GM12878 (cell line): ENCODE data around the gene CDC123. TPM values are rescaled to one million over a fixed set of nuclear protein-coding genes. Genes with fewer than 3 reads are reported as not detected.

Source experiments
- ATAC-seq: fragments of 200-7000 bp; cut with Tn5 transposase; 3 replicates; pipeline ENCODE4 v1.9.1; 2020; ENCODE audit warnings: mild to moderate bottlenecking, moderate library complexity
- BruUV-seq: library from RNA; stranded (reverse); fragments of 400-500 nt; replicated peaks from 2 replicates; lab custom pipeline; 2021; lab: Mats Ljungman, UMichigan
- CTCF ChIA-PET: fragments of 300-600 bp; sonication (Branson Sonifier 250); formaldehyde crosslinking; extraction: SDS; loops from one replicate; lab custom pipeline; 2021; ENCODE audit warnings: inconsistent platforms; lab: Yijun Ruan, JAX
- POLR2A ChIA-PET: fragments of 350-600 bp; formaldehyde crosslinking; extraction: SDS; loops from one replicate; lab custom pipeline; 2021; ENCODE audit warnings: inconsistent platforms; lab: Charles Lee
- RAD21 ChIA-PET: fragments of 300-600 bp; sonication (Branson Sonifier 250); formaldehyde crosslinking; loops from one replicate; lab custom pipeline; 2023; ENCODE audit warnings: antibody characterized with exemption; ENCODE audit not compliant: unreplicated experiment; lab: Charles Lee
- SMC1A ChIA-PET: fragments of 300-600 bp; sonication (Branson Sonifier 250); formaldehyde crosslinking; loops from one replicate; lab custom pipeline; 2023; ENCODE audit not compliant: unreplicated experiment, uncharacterized antibody; lab: Charles Lee
- DNase-seq: peaks from one replicate; pipeline ENCODE4 v3.0.0-alpha.2; 2011; ENCODE audit warnings: low read depth, low spot score
- FAIRE-seq: peaks from 3 replicates; lab custom pipeline; 2011; peaks lifted over from hg19 to GRCh38; lab: Jason Lieb, UNC
- H2AFZ ChIP-seq: 2 replicates; pipeline ENCODE4 v1.6.0; 2011; ENCODE audit warnings: low read depth, low read length, control low read depth; ENCODE audit not compliant: control insufficient read depth
- H3K27ac ChIP-seq: 2 replicates; pipeline ENCODE4 v1.5.1; 2011; ENCODE audit warnings: control low read depth; ENCODE audit not compliant: control insufficient read depth, insufficient read depth
- H3K27me3 ChIP-seq, 2 experiments: replicated peaks in 1 of 2; 2 replicates each; pipeline versions ENCODE4 v1.6.0 to v1.6.1; 2011; ENCODE audit warnings: low read length in 1 of 2; ENCODE audit not compliant: control insufficient read depth in 2 of 2, insufficient read depth in 2 of 2
- H3K36me3 ChIP-seq, 2 experiments: 2 replicates each; pipeline ENCODE4 v1.5.1; 2011; ENCODE audit warnings: low read length in 1 of 2; ENCODE audit not compliant: control insufficient read depth in 2 of 2, insufficient read depth in 2 of 2
- H3K4me1 ChIP-seq: 2 replicates; pipeline ENCODE4 v1.6.1; 2011; ENCODE audit warnings: mild to moderate bottlenecking, low read length, moderate library complexity, mixed read lengths; ENCODE audit not compliant: control insufficient read depth, insufficient read depth
- H3K4me2 ChIP-seq: 2 replicates; pipeline ENCODE4 v1.6.0; 2011; ENCODE audit warnings: control low read depth; ENCODE audit not compliant: control insufficient read depth, insufficient read depth
- H3K4me3 ChIP-seq: fragments of 200-600 bp; sonication (generic); 2 replicates; pipeline ENCODE4 v1.5.1; 2016
- H3K79me2 ChIP-seq: 2 replicates; pipeline ENCODE4 v1.6.0; 2011; ENCODE audit warnings: low read length; ENCODE audit not compliant: control insufficient read depth, insufficient read depth
- H3K9ac ChIP-seq: 2 replicates; pipeline ENCODE4 v1.8.0; 2011; ENCODE audit warnings: low read length, control low read depth, mixed read lengths; ENCODE audit not compliant: control insufficient read depth, insufficient read depth
- H3K9me3 ChIP-seq: replicated peaks from 3 replicates; pipeline ENCODE4 v1.5.1; 2011; ENCODE audit warnings: mild to moderate bottlenecking, low read length; ENCODE audit not compliant: control insufficient read depth, insufficient read depth
- H4K20me1 ChIP-seq: 2 replicates; pipeline ENCODE4 v1.6.0; 2011; ENCODE audit not compliant: control insufficient read depth, insufficient read depth
- CEBPB ChIP-seq, 2 experiments: fragments of 150-350 bp in 1 of 2; IDR thresholded peaks; 2 replicates each; pipeline ENCODE4 v1.6.1; 2012 to 2014; ENCODE audit warnings: low read depth in 2 of 2, low read length in 2 of 2, borderline replicate concordance in 1 of 2, inconsistent platforms in 1 of 2
- ETV6 ChIP-seq, 2 experiments: fragments of 450-650 bp in 1 of 2; IDR thresholded peaks in 1 of 2; conservative IDR thresholded peaks in 1 of 2; 2 replicates each; pipeline ENCODE4 v1.6.1; 2014; ENCODE audit warnings: antibody characterized with exemption in 1 of 2, borderline replicate concordance in 1 of 2, low read depth in 1 of 2, mild to moderate bottlenecking in 1 of 2, moderate library complexity in 1 of 2
- HCFC1 ChIP-seq: fragments of 150-350 bp; IDR thresholded peaks from 2 replicates; pipeline ENCODE4 v1.6.1; 2014; ENCODE audit warnings: low read length
- HSF1 ChIP-seq: fragments of 150-350 bp; IDR thresholded peaks from 2 replicates; pipeline ENCODE4 v1.6.1; 2014; ENCODE audit warnings: mild to moderate bottlenecking, low read depth, low read length
- IKZF1 ChIP-seq: fragments of 450-650 bp; conservative IDR thresholded peaks from 2 replicates; pipeline ENCODE4 v1.6.1; 2017; ENCODE audit warnings: antibody characterized with exemption, mild to moderate bottlenecking
- RFX5 ChIP-seq: IDR thresholded peaks from 2 replicates; pipeline ENCODE4 v1.6.1; 2011; ENCODE audit warnings: low read depth, low read length, improper control_type of control experiment
- SUPT20H ChIP-seq: IDR thresholded peaks from 2 replicates; pipeline ENCODE4 v1.6.1; 2011; ENCODE audit warnings: low read depth, mild to moderate bottlenecking, low read length, moderate library complexity, borderline replicate concordance; ENCODE audit not compliant: control insufficient read depth
- ZNF384 ChIP-seq: IDR thresholded peaks from 2 replicates; pipeline ENCODE4 v1.6.1; 2012; ENCODE audit warnings: low read depth, mild to moderate bottlenecking, low read length, improper control_type of control experiment, borderline replicate concordance
- WGBS: methylation state at CpG from one replicate; pipeline ENCODE4 v1.1.6; 2016; ENCODE audit warnings: low lambda C conversion rate; ENCODE audit not compliant: insufficient replicate concordance, insufficient coverage; ENCODE audit errors: missing lambda C conversion rate; 5-methylcytosine and 5-hydroxymethylcytosine counted together
- in situ Hi-C: fragments of 300-500 bp; cut with MboI; formaldehyde crosslinking; loops from 9 replicates; pipeline ENCODE4 v1.14.3; 2018; ENCODE audit warnings: mixed read lengths
- intact Hi-C: fragments of 100-400 bp; cut with micrococcal nuclease; formaldehyde crosslinking; loops from one replicate; pipeline ENCODE4 v1.14.2; 2022; ENCODE audit not compliant: unreplicated experiment
- polyA plus RNA-seq, 11 experiments: library from polyadenylated mRNA; depleted of rRNA in 4 of 11; unstranded in 6 of 11; stranded (reverse) in 5 of 11; fragments of >200 nt; fragmentation: Nextera tagmentation in 4 of 11; fragmentation: Illumina TruSeq in 1 of 11; extraction: Ambion mirVana in 4 of 11; extraction: Trizol in 1 of 11; gene quantifications; 1 replicate in 1 of 11; 2 replicates in 10 of 11; pipeline versions ENCODE4 v1.2.1 to v1.2.3, GENCODE V29; 2011 to 2016; ENCODE audit warnings: inconsistent platforms in 2 of 11, missing spikeins in 2 of 11, low read depth in 1 of 11
- total RNA-seq, 4 experiments: library from RNA; depleted of rRNA in 3 of 4; stranded (reverse); fragments of >200 nt in 3 of 4; fragmentation: Illumina TruSeq in 1 of 4; extraction: Trizol in 1 of 4; gene quantifications; 2 replicates each; pipeline versions ENCODE4 v1.2.1 to v1.2.3, GENCODE V29; 2013 to 2021

The CDC123 gene
- total and polyA plus RNA-seq, 10 of the 15 experiments (the other 5 are each of a cell fraction or from before 2014, with no cell fraction given): 128 to 360 (median 209) TPM

GRCh38 chr10:12165036-12165435 is 31.0 kb upstream of the CDC123 start:
- POLR2A ChIA-PET: no interaction called here
- Histone ChIP-seq H4K20me1 (no peaks in the 10 kb centered on the region), H2AFZ (no peak overlapping the region), H3K4me1 (no peaks in the 10 kb centered on the region)
- no peak for TF ChIP-seq ETV6 (conservative IDR thresholded peaks at IDR 0.05 in 1 of 2, IDR thresholded peaks at IDR 0.05 in 1 of 2; ENCODE audit: borderline replicate concordance in 1 of 2, low read depth in 1 of 2)
- TF ChIP-seq HSF1: no peak
- no peak for TF ChIP-seq RFX5
- TF ChIP-seq IKZF1: no peak
- TF ChIP-seq ZNF384: no peak
- no peak for TF ChIP-seq CEBPB (IDR thresholded peaks at IDR 0.05; ENCODE audit: borderline replicate concordance in 1 of 2, low read depth in 2 of 2, low read length in 2 of 2)
- TF ChIP-seq HCFC1: no peak
- TF ChIP-seq SUPT20H: no peak
- TF ChIP-seq, all 136 proteins: peak for 0
- no peaks in the 10 kb centered on the region for H3K27me3 ChIP-seq
- ATAC-seq: no peak
- no peaks in the 10 kb centered on the region for H3K9me3 ChIP-seq
- in situ Hi-C loops: no loop called here
- H3K27ac ChIP-seq: no peak overlapping the region
- H3K4me3 ChIP-seq: no peak overlapping the region
- H3K36me3 ChIP-seq: peaks cover 18 to 22% of the 10 kb centered on the region in 2 experiments
- ChIA-PET RAD21 (no interaction called here), CTCF (no interaction called here), SMC1A (no interaction called here)
- DNase-seq: no peak
- FAIRE-seq: no peak
- H3K9ac ChIP-seq: no peak overlapping the region
- 63% methylated on average over 3 of the region's 3 CpGs for WGBS
- BruUV-seq: no TSS peak
- H3K4me2 ChIP-seq: no peak overlapping the region
- no peaks in the 10 kb centered on the region for H3K79me2 ChIP-seq
- intact Hi-C loops: no loop called here
